ENCODE measurements around the gene USF3.

DNA sequence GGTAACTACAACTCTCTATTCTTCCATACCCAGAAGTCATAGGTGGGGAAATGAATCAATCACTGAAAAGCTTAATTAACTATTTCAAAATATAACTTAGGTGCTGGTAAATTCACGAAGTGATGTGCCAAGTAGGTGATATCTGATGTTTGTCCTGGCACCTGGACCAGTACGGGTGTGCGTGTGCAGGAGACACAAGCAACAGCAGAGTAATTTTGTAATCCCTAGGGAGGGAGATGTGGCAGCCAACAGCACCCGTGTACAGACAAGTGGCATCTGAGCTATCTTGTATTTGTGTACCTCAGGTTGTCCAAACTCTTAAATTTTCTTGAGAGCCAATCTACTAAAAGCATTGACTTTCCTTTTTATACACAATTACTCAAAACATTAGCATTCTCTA is 22.8 kb downstream of the USF3 start:
- TF ChIP-seq DACH1 (IDR thresholded peaks at IDR 0.05; ENCODE audit: partially characterized antibody) = no peak
- TF ChIP-seq ZNF778 (CRISPR knock-in tag; IDR thresholded peaks at IDR 0.05) = no peak
- TF ChIP-seq, protein P1, sequence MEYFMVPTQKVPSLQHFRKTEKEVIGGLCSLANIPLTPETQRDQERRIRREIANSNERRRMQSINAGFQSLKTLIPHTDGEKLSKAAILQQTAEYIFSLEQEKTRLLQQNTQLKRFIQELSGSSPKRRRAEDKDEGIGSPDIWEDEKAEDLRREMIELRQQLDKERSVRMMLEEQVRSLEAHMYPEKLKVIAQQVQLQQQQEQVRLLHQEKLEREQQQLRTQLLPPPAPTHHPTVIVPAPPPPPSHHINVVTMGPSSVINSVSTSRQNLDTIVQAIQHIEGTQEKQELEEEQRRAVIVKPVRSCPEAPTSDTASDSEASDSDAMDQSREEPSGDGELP (CRISPR knock-in tag; IDR thresholded peaks at IDR 0.05; ENCODE audit: borderline replicate concordance) = no peak
- no peak for TF ChIP-seq ZFP30 (CRISPR knock-in tag; IDR thresholded peaks at IDR 0.05; ENCODE audit: borderline replicate concordance)
- TF ChIP-seq MAX (CRISPR knock-in tag; IDR thresholded peaks at IDR 0.05) = no peak
- no peak for TF ChIP-seq CTCF (IDR thresholded peaks at IDR 0.05 in 2 of 3, conservative IDR thresholded peaks at IDR 0.05 in 1 of 3; ENCODE audit: insufficient read depth in 2 of 3, low read depth in 1 of 3, low read length in 3 of 3)
- no peak for TF ChIP-seq CBX3 (IDR thresholded peaks at IDR 0.05; ENCODE audit: borderline replicate concordance in 1 of 2, low read length in 2 of 2)
- no peak for TF ChIP-seq ZNF77 (CRISPR knock-in tag; IDR thresholded peaks at IDR 0.05)
